RWPE2 (cell line): ENCODE results near the gene SCFD1.

Experiments used
- ATAC-seq: fragments of 200-7000 bp; cut with Tn5 transposase; 3 replicates; pipeline ENCODE4 v1.9.1; 2021; ENCODE audit warnings: low read depth
- DNase-seq: peaks from one replicate; pipeline ENCODE4 v3.0.0-alpha.2; 2020; ENCODE audit warnings: low spot score
- H3K27ac ChIP-seq: fragments of 450-650 bp; 2 replicates; pipeline ENCODE4 v1.5.1; 2017; ENCODE audit warnings: mild to moderate bottlenecking; ENCODE audit not compliant: poor library complexity, severe bottlenecking
- H3K27me3 ChIP-seq: fragments of 250-450 bp; sonication (Bioruptor Pico); 2 replicates; pipeline ENCODE4 v1.5.1; 2021; ENCODE audit warnings: mild to moderate bottlenecking, moderate library complexity; ENCODE audit not compliant: insufficient read depth, poor library complexity, severe bottlenecking
- H3K36me3 ChIP-seq: fragments of 250-450 bp; sonication (Bioruptor Pico); 2 replicates; pipeline ENCODE4 v1.5.1; 2020; ENCODE audit warnings: low read depth, mild to moderate bottlenecking, moderate library complexity
- H3K4me1 ChIP-seq: fragments of 250-450 bp; sonication (Bioruptor Pico); 2 replicates; pipeline ENCODE4 v1.5.1; 2021; ENCODE audit warnings: mild to moderate bottlenecking, moderate library complexity; ENCODE audit not compliant: insufficient read depth, poor library complexity, severe bottlenecking
- H3K4me3 ChIP-seq: fragments of 250-450 bp; sonication (Bioruptor Pico); 2 replicates; pipeline ENCODE4 v1.5.1; 2021; ENCODE audit warnings: mild to moderate bottlenecking, moderate library complexity; ENCODE audit not compliant: severe bottlenecking
- H3K9me3 ChIP-seq: fragments of 250-450 bp; sonication (Bioruptor Pico); 2 replicates; pipeline ENCODE4 v1.5.1; 2021; ENCODE audit warnings: mild to moderate bottlenecking, moderate library complexity; ENCODE audit not compliant: severe bottlenecking
- TF ChIP-seq, protein P1 (sequence below): fragments of 450-650 bp; IDR thresholded peaks from one replicate; pipeline ENCODE4 v1.5.1; 2017; ENCODE audit warnings: mild to moderate bottlenecking, moderate library complexity; ENCODE audit not compliant: poor library complexity, severe bottlenecking

SCFD1 gene

DNA sequence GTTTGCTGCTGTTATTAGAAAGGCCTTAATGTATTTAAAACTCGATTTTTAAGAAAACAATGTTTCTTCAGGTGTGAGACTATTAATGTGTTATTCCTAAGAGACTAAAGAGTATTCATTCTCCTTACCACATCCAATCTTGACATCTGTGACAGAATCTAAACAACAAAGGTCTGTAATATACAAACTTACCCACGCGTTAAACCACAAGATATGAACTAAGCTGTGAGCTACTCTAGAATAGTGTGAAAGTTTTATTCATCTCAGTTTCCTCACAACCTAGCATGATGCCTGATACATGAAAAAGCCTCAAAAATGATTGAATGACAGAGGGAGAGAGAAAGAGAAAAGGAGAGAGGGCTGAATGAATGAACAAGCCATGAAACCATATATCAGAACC is 135.0 kb downstream of the SCFD1 start:
- Histone ChIP-seq H3K4me3 (no peak overlapping the region), H3K27me3 (peaks cover 9% of the 10 kb centered on the region), H3K4me1 (no peaks in the 10 kb centered on the region), H3K27ac (no peak overlapping the region), H3K9me3 (no peaks in the 10 kb centered on the region), H3K36me3 (no peaks in the 10 kb centered on the region)
- DNase-seq (no peak), ATAC-seq (no peak)
- TF ChIP-seq, protein P1, sequence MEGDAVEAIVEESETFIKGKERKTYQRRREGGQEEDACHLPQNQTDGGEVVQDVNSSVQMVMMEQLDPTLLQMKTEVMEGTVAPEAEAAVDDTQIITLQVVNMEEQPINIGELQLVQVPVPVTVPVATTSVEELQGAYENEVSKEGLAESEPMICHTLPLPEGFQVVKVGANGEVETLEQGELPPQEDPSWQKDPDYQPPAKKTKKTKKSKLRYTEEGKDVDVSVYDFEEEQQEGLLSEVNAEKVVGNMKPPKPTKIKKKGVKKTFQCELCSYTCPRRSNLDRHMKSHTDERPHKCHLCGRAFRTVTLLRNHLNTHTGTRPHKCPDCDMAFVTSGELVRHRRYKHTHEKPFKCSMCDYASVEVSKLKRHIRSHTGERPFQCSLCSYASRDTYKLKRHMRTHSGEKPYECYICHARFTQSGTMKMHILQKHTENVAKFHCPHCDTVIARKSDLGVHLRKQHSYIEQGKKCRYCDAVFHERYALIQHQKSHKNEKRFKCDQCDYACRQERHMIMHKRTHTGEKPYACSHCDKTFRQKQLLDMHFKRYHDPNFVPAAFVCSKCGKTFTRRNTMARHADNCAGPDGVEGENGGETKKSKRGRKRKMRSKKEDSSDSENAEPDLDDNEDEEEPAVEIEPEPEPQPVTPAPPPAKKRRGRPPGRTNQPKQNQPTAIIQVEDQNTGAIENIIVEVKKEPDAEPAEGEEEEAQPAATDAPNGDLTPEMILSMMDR = no peak

DNA sequence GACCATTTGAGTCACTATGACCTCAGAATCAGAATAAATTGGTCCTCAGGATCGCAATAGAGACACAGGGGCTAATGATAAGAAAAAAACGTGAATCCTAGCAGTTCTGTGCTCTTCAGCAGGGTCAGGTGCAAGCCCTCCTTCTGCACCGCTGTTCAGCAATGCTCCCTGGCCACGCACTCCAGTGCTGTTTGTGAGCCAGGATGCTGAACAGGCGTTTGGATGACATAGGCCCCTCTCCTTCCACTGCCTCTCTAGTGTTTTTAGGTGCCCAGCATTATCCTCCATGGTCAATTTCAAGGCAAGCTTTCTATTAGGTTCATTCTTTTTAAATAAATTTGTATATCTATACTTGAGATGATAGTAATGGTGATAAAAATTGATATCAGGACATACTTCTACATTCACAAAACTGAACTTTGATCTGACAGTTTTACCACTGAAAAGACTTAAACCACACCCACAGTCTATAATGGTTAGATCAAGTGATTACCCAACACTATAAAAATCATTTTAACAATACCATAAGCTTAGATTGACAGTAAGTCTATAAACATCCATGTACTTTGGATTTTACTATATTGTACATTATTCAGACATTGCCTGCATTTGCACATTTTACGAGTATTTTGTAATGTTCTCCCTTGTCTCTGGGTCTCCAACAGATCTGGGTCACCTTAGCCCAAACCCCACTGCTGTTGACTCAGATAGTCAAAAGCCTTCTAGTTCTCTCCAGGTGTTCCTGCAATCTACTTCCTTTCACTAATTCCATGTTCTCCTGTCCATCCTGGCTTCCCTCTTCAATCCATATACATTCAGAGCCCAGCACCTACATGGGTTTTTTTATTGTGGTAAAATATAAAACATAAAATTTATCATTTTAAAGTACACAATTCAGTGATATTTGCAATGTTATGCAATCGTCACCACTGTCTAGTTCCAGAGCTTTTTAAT is 137.3 kb downstream of the SCFD1 start:
- Histone ChIP-seq H3K27ac (no peak overlapping the region), H3K4me3 (no peak overlapping the region), H3K4me1 (no peaks in the 10 kb centered on the region), H3K36me3 (no peaks in the 10 kb centered on the region), H3K27me3 (peaks cover 9% of the 10 kb centered on the region), H3K9me3 (peaks cover 18% of the 10 kb centered on the region)
- ATAC-seq (no peak), DNase-seq (no peak)
- TF ChIP-seq, protein P1 = no peak

DNA sequence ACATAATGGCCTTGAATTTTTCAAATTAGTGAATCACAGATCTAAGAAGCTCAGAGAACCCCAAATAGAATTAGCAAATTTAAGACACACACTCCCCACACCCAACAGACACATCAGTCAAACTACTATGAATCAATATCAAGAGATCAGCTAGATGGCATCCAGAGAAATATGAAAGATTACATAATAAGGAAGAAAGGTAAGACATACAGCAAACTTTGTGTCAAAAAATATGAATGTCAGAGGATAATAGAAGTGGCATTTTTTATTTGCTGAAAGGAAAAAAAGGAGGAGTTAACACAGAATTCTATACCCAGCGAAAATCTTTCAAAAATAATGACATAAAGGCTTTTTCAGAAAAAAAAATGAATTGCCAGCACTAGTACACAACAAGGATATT is 141.8 kb downstream of the SCFD1 start:
- no peak for DNase-seq
- H3K4me3 ChIP-seq = no peak overlapping the region
- H3K27me3 ChIP-seq = peaks cover 11% of the 10 kb centered on the region
- H3K36me3 ChIP-seq = no peaks in the 10 kb centered on the region
- H3K4me1 ChIP-seq = no peaks in the 10 kb centered on the region
- TF ChIP-seq, protein P1 = no peak
- no peak for ATAC-seq
- peaks cover 22% of the 10 kb centered on the region for H3K9me3 ChIP-seq
- H3K27ac ChIP-seq = no peak overlapping the region

DNA sequence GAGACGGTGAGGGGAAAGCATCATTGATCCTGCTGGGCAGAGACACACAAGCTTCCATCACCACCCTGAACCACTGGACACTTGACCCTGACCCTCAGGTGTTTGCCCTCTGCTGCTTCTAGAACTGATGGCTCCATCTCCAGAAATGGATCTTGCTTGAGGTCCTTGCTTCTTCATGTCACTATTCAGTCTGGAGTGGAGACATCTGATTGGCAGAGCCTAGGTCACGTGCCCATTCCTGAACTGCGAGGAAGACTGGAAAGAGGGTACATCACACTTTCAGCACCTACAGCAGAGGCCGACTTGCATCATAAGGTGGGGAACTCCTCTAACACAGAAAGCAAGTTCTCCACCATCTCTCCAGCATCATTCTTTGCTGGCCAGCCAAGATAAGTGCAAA is 145.5 kb downstream of the SCFD1 start:
- ATAC-seq (no peak), DNase-seq (no peak)
- TF ChIP-seq, protein P1 = no peak
- H3K27ac ChIP-seq = no peak overlapping the region
- H3K9me3 ChIP-seq = peaks cover 22% of the 10 kb centered on the region
- H3K4me3 ChIP-seq = no peak overlapping the region
- no peaks in the 10 kb centered on the region for H3K36me3 ChIP-seq
- no peaks in the 10 kb centered on the region for H3K4me1 ChIP-seq
- peaks cover 48% of the 10 kb centered on the region for H3K27me3 ChIP-seq

DNA sequence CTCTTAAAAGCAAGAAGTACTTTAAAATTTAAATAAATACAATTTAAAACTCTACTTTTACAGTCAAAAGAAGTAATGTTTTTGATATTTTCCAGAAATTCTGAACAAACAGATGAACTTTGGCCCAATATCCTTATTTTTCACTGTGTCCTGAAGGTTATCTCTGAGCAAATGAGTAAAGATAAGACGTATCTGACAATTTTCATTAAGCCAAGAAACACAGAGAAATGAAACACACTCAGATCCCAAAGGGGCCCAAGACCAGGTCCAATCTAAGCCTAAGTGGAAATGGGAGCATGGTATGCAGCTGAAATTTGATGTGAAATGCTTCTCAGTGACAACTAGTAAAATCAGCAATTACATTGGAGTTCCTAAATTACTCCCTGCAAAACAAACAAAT is 146.7 kb downstream of the SCFD1 start:
- DNase-seq (no peak), ATAC-seq (no peak)
- no peak overlapping the region for H3K27ac ChIP-seq
- H3K9me3 ChIP-seq = peaks cover 10% of the 10 kb centered on the region
- peaks cover 54% of the 10 kb centered on the region for H3K27me3 ChIP-seq
- no peak overlapping the region for H3K4me3 ChIP-seq
- no peaks in the 10 kb centered on the region for H3K36me3 ChIP-seq
- no peaks in the 10 kb centered on the region for H3K4me1 ChIP-seq
- TF ChIP-seq, protein P1 = no peak
